ENCODE results near the gene KCNMA1. TPM values are rescaled to one million over a fixed set of nuclear protein-coding genes. Genes with fewer than 3 reads are reported as not detected.

KCNMA1 gene
- total RNA-seq, 1 experiment from 2014 or later, result 0.08 TPM

DNA sequence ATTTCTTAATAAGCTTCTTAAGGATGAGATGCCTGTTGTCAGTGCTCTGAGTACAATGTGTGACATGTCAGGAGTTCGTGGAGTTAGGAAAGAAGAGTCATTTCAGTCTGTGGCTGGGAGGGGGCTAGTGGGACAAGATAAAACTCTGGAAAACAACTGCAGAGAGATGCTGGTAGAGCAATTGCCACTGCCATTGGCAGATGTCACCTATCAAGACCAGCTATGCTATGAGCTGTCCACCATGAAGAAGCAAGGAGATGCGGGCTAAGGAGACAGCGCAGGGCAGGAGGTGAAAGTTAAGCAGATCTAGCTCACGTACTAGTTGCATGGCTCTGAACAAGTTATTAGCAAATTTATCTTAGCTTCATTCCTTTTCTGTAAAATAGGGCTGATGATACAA, 756.7 kb downstream of the KCNMA1 start:
- no peak for DNase-seq (ENCODE audit: low spot score)

DNA sequence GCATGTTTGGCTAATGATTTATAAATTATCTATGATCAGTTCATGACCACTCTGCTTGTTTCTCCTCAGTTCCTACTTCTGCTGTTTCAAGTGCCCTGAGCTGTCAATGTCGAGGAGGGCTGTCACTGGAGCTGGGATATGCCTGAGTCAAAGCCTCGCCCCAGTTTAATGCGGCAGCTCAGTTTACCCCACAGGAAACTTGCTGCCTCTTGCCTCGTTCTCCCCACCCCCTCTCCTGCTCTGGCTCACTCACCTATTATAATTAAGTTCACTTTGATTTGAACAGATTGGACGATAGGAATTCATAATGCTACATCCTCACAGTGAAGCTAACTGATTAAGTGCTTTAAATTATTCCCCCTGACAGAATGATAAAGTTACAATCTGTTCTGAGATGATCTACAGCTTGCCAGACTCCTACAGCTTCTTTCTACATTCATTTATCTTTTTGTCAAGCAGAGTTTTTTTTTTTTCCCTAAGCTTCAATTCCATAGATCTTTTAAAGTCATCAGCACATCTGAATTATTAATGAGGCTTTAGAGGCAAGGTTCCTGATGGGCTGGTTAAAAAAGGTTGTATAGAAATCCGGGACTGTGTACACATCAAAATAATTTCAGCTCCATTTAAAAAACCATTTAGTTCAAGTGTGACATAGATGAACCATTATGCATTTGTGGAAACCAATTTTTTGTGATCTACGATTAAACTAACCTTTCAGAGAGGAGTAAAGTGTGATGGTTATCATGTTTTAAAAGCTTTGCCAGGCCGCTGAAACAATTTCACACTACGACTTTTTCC, 758.3 kb downstream of the KCNMA1 start:
- DNase-seq (ENCODE audit: low spot score), result no peak

DNA sequence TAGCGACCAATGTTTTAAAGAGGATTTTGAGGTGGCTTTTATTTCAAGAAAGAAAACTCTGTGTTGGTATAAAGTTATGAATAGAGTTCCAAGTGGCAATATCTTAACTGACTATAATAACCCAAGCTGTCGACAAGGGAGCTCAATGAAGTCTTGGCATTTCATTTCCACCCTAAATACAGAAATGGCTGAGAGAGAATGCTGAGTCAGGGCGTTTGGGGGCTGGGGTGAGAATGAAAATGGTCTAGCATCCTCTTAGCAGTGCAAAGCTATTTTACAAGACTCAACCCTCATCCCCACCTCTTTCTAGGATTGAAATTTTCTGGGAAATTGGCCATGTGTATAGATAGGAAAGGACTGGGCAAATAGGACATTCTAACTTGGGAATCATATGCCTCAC, 759.1 kb downstream of the KCNMA1 start:
- DNase-seq (ENCODE audit: low spot score), result no peak

DNA sequence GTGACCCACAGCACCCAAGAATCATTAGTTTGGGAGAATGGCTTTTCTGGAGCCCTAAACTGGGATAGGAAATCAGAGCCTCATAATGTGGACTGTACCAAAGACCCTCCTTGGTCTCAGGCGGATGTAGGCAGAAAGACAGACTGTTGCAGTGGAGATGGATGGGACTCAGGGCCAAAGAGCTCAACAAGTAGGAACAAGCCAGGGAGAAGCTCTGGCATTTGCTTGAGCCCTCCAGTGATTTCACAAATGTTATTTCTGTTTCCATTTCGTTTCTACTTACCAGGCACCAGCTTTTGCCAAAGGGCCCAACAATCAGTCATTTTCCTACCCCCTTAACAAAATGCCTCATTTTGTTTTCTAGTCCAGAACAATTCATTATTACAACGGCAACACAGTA, 762.7 kb downstream of the KCNMA1 start:
- DNase-seq (ENCODE audit: low spot score), result no peak

DNA sequence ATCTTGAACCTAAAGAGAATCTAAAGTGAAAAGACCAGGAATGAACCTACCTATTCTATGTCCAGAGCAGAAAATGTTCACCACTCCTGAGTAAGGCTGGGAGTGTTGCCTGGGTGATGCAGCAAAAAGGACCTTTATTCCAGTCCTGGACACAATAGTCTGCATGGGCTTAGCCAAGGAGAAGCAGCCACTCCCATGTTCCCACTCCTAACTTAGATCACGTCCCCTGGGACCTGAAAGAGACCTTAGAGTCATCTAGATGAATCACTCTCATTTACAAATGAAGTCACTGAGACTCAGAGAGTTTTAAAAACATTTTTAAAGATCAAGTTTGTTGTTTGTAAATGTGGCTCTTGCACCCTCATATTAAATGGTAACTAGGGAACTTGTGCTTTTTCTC, 763.4 kb downstream of the KCNMA1 start:
- DNase-seq (ENCODE audit: low spot score), result no peak

DNA sequence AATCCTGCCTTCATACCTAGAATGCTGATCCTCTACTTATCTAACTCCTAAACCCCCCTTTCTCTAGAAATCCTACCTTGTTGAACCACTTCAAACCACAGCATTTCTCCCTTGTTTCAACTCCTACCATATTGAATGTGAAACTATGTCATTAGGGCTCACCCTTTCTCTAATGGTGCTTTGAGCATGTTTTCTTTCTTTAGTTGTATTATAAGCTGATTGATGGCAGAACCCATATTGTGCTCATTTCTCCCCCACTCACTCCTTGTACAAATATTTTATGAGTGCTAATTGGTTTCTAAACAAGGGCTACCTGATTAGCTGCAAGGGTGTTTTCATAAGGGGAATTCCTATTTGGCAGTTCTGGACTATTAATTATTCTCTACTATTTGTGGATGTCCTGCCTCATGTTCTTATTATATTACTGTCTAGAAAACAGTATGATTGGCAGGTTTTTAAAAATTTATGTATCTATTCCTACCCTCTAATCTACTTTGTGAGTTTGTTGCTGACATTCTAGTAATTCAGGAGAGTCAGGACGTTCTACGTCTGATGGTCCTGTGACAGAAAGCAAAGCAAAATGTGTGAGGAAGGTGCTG, 765.8 kb downstream of the KCNMA1 start:
- DNase-seq (ENCODE audit: low spot score), result no peak

DNA sequence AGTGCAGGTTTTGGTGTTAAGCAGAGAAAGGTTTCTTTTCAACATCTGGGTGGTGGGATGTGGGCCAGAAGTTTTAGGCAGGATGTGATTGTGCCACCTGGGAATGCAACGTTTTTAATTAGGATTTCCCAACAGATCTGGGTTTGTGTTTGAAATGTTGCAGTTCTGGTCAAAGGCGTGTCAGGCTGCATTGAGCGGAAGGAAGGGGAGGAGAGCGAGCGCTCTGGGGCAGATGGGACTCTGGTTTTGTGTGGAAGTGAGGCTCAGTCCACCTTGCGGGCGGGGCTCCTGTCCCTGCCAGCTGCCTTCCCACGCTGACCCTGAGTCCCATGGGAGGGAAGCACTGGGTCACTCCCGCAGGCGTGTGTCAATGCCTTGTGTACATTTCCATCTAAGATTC, 767.7 kb downstream of the KCNMA1 start:
- no peak for DNase-seq (ENCODE audit: low spot score)

DNA sequence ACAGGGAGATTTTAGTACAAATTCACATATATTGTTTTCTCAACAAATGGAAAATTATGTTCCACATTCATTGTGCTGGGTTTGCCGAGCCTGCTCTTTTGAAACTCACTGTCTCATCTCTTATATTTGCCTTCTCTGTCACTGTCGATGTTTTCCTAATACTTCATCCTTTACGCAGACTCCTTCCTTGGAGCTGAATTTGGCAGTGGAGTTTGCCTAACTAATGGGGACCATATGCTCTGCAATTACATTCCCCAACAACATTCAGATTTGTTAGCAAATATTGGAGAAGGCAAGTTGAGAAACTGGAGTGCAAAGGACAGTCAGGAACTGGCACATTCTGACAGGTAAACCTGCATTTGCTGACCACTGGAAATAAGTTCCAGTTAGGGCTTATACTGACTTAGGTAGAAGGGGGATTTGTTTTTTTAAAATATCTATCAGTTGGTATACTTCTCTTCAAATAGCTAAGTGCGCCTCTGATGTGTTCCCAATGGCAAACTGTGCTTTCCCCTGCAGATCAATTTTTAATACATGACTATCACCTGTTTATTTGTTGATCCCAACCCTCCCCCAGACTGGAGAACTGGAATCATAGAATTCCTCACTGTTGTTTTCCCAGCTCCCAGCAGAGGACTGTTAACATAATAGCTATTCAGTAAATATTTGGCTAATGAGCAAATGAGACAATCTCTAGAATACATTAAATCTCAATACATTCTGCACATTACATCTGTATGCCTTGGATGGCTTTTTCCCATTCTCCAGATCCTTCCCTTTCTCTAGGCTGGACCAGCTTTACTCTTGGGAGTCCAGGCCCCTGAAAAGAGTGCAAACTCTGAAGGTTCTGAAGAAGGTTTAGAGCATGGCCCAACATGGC, 769.3 kb downstream of the KCNMA1 start:
- no peak for DNase-seq (ENCODE audit: low spot score)

DNA sequence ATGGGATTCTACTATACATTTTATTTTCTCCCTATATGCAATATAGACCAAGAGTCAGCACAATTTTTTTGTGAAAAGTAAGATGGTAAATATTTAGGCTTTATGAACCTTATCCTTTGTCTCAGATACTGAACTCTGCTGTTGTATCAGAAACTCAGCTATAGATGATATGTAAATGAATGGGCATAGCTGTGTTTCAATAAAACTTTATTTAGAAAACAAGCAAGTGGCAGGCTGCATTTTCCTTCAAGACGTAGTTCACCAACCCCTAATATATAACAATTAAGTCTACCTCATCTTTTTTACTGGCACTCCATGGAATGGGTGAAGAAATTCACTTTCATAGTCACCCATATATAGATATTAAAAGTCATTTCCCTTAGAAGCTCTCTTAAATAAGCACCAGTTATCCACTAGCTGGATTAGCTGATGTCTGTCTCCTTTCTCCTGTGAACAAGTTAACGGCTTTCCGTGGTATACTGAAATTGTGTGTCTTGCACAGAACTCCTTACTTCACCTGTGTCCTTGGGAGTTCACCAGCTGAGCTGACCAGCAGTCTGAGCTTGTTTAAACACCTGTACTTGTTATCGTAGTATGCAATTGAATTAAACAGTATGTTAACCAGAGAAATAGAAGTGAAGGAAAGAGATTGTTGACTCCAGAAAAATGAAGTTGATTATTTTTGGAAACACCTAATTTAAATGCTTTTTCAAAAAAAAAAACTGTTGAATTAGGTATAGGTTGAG, 770.6 kb downstream of the KCNMA1 start:
- DNase-seq (ENCODE audit: low spot score), result no peak

DNA sequence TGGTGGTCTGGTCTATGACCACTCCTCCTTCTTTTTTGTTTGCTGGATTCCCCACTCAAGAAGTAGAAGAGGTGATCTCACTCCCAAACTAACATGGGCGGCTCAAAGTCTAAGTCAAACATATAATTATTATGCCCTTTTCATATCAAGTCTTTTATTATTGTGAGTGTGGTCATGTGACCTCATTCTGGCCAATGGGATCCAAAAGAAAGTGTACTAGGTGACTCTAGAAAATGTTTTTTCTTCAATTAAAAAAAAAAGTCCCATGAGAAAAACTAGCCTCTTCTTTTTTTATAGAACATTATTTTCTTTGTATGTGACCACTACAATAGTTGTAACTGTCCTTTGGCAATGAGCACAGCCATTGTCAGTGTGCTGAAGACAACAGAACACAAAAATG, 772.7 kb downstream of the KCNMA1 start:
- no peak for DNase-seq (ENCODE audit: low spot score)

DNA sequence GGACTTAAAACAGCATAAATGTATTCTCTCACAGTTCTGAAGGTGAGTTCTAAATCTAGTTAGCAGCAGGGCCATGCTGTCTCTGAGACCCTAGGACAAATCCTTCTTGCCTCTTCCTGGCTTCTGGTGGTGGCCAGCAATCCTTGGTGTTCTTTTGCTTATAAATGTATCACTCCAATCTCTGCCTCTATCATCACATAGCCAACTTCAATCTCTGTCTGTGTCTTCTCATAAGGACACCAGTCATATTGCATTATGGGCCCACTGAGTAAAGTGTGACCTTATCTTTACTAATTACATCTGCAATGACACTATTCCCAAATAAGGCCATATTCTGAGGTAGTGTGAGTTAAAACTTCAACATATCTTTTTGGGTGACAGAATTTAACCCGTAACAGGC, 778.9 kb downstream of the KCNMA1 start:
- DNase-seq (ENCODE audit: low spot score), result no peak

DNA sequence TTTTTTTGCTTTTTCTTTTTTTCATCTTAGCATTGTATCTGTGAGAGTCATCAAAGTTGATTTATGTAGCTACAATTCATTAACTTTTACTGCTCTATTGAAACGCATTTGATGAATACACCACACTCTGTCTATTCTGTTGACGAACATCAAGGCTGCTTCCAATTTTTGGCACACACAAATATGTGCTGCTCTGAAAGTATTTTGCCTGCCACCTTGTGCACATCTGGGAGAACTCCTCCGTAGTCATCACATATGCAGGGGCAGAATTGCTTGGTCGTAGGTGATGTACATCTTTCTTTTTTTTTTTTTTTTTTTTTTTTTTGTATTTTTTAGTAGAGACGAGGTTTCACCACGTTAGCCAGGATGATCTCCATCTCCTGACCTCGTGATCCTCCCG, 796.8 kb downstream of the KCNMA1 start:
- no peak for DNase-seq (ENCODE audit: low spot score)

DNA sequence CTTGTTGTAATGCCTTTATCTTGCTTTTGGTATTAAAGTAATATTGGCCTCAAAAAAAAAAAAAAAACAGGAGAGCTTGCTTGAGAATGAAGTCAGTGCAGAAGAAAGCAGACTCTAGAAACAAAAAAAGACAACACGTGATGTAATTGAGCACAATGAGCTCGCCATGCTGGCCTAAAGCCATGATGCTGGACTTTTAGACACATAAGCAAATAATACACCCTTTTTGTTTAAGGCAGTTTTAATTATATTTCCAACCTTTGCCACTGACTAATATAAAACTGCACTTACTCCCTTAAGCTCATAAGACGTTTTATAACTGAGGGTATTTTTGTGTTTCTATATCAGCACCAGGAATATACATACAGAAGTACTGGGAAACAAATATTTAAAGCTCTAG, 798.3 kb downstream of the KCNMA1 start:
- DNase-seq (ENCODE audit: low spot score), result no peak

DNA sequence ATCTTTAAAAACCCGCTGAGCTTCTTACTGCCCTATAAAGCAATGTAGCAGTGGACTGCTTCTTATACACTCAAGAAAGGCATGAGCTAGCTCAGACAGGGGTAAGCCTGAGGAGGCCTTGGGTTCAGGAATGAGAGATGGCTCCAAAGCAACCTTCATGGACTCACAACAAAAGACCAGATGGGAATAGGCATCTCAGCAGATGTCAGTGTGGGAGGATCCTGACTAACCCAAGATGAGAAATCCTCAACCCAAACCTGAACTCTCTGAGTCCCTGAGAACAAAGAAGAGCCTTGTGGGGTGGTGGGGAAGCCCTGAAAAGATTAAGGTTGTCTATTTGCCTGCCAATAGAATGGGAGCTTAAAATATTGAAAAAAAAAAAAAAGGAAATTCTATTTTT, 807.4 kb downstream of the KCNMA1 start:
- no peak for DNase-seq (ENCODE audit: low spot score)

DNA sequence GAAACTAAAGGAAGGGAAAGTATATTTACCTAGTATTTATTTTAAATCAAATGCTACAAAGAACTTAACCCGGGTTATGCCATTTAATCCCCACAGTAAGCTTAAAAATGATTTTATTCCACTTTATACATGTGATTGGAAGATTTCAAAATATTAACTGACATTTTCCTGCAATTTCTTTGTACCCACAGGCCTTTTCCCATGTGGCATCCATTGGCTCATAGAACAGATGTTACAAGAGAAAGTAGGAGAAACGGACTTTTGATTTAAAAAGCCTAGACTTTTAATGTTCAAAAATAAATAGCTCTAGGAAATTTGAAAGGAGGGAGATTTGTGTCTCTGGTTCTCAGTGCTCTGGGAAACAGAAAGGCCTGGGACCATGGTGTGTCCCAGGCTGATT, 807.9 kb downstream of the KCNMA1 start:
- DNase-seq (ENCODE audit: low spot score), result no peak

Small RNA genes within 50 kb of the gene (small RNA-seq; reads per million reads assigned to genes)
- gene ATP5MC1P8 (not detected), gene COX6CP15 (not detected), gene RF00322 (not detected), gene RNA5SP321 (0.36 reads per million)
